Gastrocnemius medialis (tissue), 4 donors: Measurements from ENCODE around the gene ERMP1.

Source experiments
- POLR2A ChIP-seq, 2 donors: fragments of 450-650 bp; IDR thresholded peaks; one replicate each; pipeline ENCODE4 v1.6.1; 2017; ENCODE audit warnings: antibody characterized with exemption in 2 of 2, mild to moderate bottlenecking in 2 of 2, moderate library complexity in 2 of 2
- TF ChIP-seq, protein P1 (sequence below), 5 experiments: fragments of 450-650 bp in 3 of 5; fragments of 200-600 bp in 2 of 5; sonication (generic) in 2 of 5; IDR thresholded peaks in 4 of 5; conservative IDR thresholded peaks in 1 of 5; 1 replicate in 4 of 5; 2 replicates in 1 of 5; pipeline ENCODE4 v1.5.1; 2016 to 2019; ENCODE audit warnings: antibody characterized with exemption in 5 of 5, mild to moderate bottlenecking in 3 of 5, moderate library complexity in 3 of 5

DNA sequence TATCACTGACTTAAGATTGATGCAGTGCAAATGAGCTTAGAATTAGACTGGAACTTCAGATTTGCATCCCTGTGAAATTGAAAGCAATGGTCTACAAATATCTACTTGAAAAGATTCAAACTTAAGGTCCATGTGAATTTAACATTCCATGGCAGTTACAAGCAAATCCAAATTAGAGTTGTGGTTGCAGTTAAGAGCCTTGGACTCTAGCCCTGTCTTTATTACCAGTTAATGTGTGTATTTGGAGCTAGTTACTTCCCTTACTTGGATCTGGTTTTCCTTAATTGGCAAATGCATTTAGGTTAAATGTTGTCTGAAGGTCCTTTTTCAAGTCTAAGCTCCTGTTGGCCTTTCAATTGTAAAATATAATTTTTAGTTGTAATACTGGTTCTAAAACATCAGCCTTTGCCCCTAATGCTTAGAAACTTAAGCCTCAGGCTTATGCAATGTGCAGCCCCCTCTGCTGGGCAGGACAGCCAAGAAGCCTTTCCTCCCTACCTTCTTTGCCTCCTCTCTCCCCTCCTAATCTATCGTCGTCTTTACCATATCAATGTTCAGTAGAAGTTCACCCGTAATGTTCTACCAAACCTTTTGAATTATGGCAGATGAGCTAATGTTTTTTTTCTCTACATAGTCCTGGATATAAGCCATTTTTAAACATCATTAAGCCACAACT, 59.5 kb downstream of the ERMP1 start:
- TF ChIP-seq, protein P1, sequence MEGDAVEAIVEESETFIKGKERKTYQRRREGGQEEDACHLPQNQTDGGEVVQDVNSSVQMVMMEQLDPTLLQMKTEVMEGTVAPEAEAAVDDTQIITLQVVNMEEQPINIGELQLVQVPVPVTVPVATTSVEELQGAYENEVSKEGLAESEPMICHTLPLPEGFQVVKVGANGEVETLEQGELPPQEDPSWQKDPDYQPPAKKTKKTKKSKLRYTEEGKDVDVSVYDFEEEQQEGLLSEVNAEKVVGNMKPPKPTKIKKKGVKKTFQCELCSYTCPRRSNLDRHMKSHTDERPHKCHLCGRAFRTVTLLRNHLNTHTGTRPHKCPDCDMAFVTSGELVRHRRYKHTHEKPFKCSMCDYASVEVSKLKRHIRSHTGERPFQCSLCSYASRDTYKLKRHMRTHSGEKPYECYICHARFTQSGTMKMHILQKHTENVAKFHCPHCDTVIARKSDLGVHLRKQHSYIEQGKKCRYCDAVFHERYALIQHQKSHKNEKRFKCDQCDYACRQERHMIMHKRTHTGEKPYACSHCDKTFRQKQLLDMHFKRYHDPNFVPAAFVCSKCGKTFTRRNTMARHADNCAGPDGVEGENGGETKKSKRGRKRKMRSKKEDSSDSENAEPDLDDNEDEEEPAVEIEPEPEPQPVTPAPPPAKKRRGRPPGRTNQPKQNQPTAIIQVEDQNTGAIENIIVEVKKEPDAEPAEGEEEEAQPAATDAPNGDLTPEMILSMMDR (IDR thresholded peaks at IDR 0.05 in 4 of 5, conservative IDR thresholded peaks at IDR 0.05 in 1 of 5), result no peak
- no peak for TF ChIP-seq POLR2A (IDR thresholded peaks at IDR 0.05)
